Measurements from ENCODE around the gene GATM.

DNA sequence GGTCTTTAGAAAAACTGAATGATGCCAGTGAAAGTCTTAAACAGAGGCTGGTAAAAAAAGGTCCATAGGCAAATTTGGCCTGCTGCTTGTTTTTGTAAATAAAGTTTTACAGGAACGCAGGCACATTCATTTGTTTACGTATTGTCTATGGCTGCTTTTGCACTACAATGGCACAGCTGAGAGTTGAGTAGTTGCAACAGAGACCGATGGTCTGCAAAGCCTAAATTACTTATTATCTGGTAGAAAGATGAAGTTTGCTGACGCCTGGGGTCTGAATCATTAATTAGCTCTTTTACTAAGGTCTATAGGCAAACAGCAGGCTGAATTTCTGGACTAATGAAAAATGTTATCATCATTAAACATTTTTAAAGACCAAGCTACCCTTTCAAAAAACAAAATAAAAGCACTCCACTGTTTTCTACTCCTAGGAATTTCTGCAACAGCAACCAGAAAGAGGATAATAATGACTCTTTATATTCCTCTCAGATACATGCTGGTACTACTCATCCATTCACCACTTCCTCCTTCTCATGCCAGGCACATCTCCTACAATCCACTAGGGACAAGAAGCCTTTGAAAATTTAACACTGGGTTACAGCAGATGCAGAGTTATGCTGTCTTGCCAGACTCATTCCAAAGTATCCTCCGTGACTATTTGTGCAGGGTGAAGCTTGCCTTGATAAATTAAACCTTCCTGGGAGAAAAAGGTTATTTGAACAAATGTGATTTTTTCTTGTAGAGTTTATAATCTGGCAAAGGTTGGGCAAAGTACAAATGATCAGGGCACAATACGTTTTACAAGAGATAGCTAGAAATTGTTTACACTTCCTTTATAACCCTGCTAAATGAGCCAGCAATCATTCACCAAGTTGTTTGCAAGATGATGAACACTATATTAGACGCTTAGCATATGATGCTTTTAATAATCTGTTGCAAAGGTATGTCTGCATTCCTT, 6.0 kb downstream of the GATM start:
- TF ChIP-seq, protein P1, sequence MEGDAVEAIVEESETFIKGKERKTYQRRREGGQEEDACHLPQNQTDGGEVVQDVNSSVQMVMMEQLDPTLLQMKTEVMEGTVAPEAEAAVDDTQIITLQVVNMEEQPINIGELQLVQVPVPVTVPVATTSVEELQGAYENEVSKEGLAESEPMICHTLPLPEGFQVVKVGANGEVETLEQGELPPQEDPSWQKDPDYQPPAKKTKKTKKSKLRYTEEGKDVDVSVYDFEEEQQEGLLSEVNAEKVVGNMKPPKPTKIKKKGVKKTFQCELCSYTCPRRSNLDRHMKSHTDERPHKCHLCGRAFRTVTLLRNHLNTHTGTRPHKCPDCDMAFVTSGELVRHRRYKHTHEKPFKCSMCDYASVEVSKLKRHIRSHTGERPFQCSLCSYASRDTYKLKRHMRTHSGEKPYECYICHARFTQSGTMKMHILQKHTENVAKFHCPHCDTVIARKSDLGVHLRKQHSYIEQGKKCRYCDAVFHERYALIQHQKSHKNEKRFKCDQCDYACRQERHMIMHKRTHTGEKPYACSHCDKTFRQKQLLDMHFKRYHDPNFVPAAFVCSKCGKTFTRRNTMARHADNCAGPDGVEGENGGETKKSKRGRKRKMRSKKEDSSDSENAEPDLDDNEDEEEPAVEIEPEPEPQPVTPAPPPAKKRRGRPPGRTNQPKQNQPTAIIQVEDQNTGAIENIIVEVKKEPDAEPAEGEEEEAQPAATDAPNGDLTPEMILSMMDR (conservative IDR thresholded peaks at IDR 0.05; ENCODE audit: low read depth, low read length): no peak
- TF ChIP-seq EZH2 (IDR thresholded peaks at IDR 0.05; ENCODE audit: borderline replicate concordance, low read depth, low read length, poor library complexity, severe bottlenecking): no peak
